AG08396 (cell line): Measurements from ENCODE around the gene SELPLG.
"Not testable (repeated sequence)": the region's sequence is repeated elsewhere in the genome, so short reads cannot be mapped to it uniquely, and the experiment has no call there.

Experiments
- DNase-seq: peaks from one replicate; pipeline ENCODE4 v3.0.0; 2012; ENCODE audit warnings: low spot score, mixed read lengths

SELPLG gene

GRCh38 chr12:108589840-108590229 is 43.9 kb downstream of the SELPLG start:
- DNase-seq = no peak

GRCh38 chr12:108589028-108589839 is 44.5 kb downstream of the SELPLG start:
- DNase-seq = no peak

GRCh38 chr12:108587826-108588225 is 45.9 kb downstream of the SELPLG start:
- DNase-seq = no peak

GRCh38 chr12:108586306-108586705 is 47.4 kb downstream of the SELPLG start:
- no peak for DNase-seq

GRCh38 chr12:108585864-108586263 is 47.8 kb downstream of the SELPLG start:
- no peak for DNase-seq

GRCh38 chr12:108584456-108585065 is 49.1 kb downstream of the SELPLG start:
- DNase-seq = no peak

GRCh38 chr12:108583991-108584390 is 49.7 kb downstream of the SELPLG start:
- no peak for DNase-seq

- no peak for DNase-seq
Measured at GRCh38 chr12:108582978-108583770, 50.5 kb downstream of the SELPLG start.

GRCh38 chr12:108582509-108582908 is 51.2 kb downstream of the SELPLG start:
- DNase-seq = no peak

GRCh38 chr12:108581311-108582227 is 52.1 kb downstream of the SELPLG start:
- DNase-seq = no peak

GRCh38 chr12:108580531-108580930 is 53.2 kb downstream of the SELPLG start:
- no peak for DNase-seq

- DNase-seq = no peak
Measured at GRCh38 chr12:108578813-108579212, 54.9 kb downstream of the SELPLG start.

- DNase-seq = no peak
Measured at GRCh38 chr12:108578264-108578663, 55.4 kb downstream of the SELPLG start.

- DNase-seq = no peak
Measured at GRCh38 chr12:108577458-108577857, 56.2 kb downstream of the SELPLG start.

GRCh38 chr12:108576660-108577234 is 56.9 kb downstream of the SELPLG start:
- DNase-seq = no peak

- no peak for DNase-seq
Measured at GRCh38 chr12:108575199-108575912, 58.3 kb downstream of the SELPLG start.

- DNase-seq = not testable (repeated sequence)
Measured at GRCh38 chr12:108574276-108574675, 59.4 kb downstream of the SELPLG start.

GRCh38 chr12:108573317-108573716 is 60.4 kb downstream of the SELPLG start:
- DNase-seq = no peak

- DNase-seq = no peak
Measured at GRCh38 chr12:108572166-108572790, 61.4 kb downstream of the SELPLG start.
